ENCODE results near the gene FERD3L. TPM values are rescaled to one million over a fixed set of nuclear protein-coding genes. Genes with fewer than 3 reads are reported as not detected.

Gene FERD3L
- total and polyA plus RNA-seq, 2 experiments from 2014 or later, result not detected

DNA sequence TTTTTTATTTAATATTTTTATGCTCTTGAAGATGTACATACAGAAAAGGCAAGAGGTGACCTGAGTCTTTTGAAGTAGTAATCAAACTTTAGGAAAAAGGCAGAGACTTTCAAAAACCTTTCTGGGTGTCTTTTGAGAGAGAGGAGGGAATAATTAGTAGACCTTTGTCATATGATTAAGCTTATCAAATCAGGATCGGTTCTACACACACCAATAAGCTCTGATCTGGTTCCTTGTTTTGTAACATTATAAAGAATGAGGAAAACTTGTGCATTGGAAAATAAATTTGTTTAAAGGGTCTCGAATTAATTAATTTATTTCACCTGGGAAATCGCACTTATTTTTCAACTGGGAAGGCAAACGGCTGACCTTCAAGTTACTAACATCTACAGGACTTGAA is 39.7 kb downstream of the FERD3L start (continued):
- TF ChIP-seq NANOG (IDR thresholded peaks at IDR 0.05; ENCODE audit: borderline replicate concordance), result no peak
- TF ChIP-seq JUNB (IDR thresholded peaks at IDR 0.05; ENCODE audit: unreplicated experiment), result no peak
- no peak for TF ChIP-seq EZH2phosphoT487 (IDR thresholded peaks at IDR 0.05; ENCODE audit: unreplicated experiment)
- TF ChIP-seq, protein P1, sequence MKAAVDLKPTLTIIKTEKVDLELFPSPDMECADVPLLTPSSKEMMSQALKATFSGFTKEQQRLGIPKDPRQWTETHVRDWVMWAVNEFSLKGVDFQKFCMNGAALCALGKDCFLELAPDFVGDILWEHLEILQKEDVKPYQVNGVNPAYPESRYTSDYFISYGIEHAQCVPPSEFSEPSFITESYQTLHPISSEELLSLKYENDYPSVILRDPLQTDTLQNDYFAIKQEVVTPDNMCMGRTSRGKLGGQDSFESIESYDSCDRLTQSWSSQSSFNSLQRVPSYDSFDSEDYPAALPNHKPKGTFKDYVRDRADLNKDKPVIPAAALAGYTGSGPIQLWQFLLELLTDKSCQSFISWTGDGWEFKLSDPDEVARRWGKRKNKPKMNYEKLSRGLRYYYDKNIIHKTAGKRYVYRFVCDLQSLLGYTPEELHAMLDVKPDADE (IDR thresholded peaks at IDR 0.05), result no peak
- TF ChIP-seq STAT1 (IDR thresholded peaks at IDR 0.05; ENCODE audit: unreplicated experiment), result no peak
- TF ChIP-seq POLR2AphosphoS5 (IDR thresholded peaks at IDR 0.05; ENCODE audit: low read depth), result no peak

DNA sequence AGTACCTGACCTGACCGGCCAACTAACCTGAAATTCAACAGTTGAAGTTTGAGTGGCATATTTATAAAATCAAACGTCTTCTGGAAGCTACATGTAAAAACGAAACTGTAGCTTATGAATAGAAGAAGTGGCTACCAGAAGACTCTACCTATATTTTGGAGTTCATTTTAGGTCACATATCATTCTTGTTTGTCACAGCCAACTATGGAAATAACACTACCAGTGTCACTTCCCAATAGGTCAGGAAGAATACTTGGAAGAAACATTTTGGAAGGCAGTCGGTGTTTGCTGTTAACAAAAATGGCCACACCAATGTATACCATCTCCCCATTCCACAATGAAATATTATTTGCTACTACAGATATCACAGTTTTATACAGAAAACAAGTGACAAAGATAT is 40.4 kb downstream of the FERD3L start:
- Mint-ChIP-seq H3K27me3 (ENCODE audit: insufficient read depth, low read depth, poor library complexity) (peaks cover 79% of the 10 kb centered on the region), H3K4me1 (peaks cover 53% of the 10 kb centered on the region), H3K27ac (no peak overlapping the region), H3K4me3 (no peak overlapping the region), H3K9me3 (no peaks in the 10 kb centered on the region; the same call in 2 of the 3 replicates), H3K36me3 (ENCODE audit: low read depth) (no peaks in the 10 kb centered on the region)
- Histone ChIP-seq H2AFZ (no peak overlapping the region), H3K9me2 (ENCODE audit: insufficient read depth) (no peaks in the 10 kb centered on the region), H3F3A (replicated peaks; ENCODE audit: low read depth) (peaks cover 23% of the 10 kb centered on the region), H3K27me3 (ENCODE audit: insufficient read depth) (peaks cover 88% of the 10 kb centered on the region), H3K4me1 (ENCODE audit: insufficient read depth) (peaks cover 43% of the 10 kb centered on the region), H3K79me2 (replicated peaks; ENCODE audit: insufficient read depth) (no peaks in the 10 kb centered on the region), H3K36me3 (ENCODE audit: insufficient read depth) (no peaks in the 10 kb centered on the region), H3K4me2 (no peak overlapping the region), H4K20me1 (replicated peaks; ENCODE audit: insufficient read depth) (peaks cover 13% of the 10 kb centered on the region; the same call in 1 of the 2 replicates), H3K27ac (ENCODE audit: low read depth) (no peak overlapping the region), H3K4me3 (no peak overlapping the region)
- ATAC-seq (no peak), DNase-seq (ENCODE audit: low spot score) (no peak)
- TF ChIP-seq, protein P2, sequence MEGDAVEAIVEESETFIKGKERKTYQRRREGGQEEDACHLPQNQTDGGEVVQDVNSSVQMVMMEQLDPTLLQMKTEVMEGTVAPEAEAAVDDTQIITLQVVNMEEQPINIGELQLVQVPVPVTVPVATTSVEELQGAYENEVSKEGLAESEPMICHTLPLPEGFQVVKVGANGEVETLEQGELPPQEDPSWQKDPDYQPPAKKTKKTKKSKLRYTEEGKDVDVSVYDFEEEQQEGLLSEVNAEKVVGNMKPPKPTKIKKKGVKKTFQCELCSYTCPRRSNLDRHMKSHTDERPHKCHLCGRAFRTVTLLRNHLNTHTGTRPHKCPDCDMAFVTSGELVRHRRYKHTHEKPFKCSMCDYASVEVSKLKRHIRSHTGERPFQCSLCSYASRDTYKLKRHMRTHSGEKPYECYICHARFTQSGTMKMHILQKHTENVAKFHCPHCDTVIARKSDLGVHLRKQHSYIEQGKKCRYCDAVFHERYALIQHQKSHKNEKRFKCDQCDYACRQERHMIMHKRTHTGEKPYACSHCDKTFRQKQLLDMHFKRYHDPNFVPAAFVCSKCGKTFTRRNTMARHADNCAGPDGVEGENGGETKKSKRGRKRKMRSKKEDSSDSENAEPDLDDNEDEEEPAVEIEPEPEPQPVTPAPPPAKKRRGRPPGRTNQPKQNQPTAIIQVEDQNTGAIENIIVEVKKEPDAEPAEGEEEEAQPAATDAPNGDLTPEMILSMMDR (conservative IDR thresholded peaks at IDR 0.05; ENCODE audit: low read depth in 2 of 2), result no peak
- TF ChIP-seq, protein P3, sequence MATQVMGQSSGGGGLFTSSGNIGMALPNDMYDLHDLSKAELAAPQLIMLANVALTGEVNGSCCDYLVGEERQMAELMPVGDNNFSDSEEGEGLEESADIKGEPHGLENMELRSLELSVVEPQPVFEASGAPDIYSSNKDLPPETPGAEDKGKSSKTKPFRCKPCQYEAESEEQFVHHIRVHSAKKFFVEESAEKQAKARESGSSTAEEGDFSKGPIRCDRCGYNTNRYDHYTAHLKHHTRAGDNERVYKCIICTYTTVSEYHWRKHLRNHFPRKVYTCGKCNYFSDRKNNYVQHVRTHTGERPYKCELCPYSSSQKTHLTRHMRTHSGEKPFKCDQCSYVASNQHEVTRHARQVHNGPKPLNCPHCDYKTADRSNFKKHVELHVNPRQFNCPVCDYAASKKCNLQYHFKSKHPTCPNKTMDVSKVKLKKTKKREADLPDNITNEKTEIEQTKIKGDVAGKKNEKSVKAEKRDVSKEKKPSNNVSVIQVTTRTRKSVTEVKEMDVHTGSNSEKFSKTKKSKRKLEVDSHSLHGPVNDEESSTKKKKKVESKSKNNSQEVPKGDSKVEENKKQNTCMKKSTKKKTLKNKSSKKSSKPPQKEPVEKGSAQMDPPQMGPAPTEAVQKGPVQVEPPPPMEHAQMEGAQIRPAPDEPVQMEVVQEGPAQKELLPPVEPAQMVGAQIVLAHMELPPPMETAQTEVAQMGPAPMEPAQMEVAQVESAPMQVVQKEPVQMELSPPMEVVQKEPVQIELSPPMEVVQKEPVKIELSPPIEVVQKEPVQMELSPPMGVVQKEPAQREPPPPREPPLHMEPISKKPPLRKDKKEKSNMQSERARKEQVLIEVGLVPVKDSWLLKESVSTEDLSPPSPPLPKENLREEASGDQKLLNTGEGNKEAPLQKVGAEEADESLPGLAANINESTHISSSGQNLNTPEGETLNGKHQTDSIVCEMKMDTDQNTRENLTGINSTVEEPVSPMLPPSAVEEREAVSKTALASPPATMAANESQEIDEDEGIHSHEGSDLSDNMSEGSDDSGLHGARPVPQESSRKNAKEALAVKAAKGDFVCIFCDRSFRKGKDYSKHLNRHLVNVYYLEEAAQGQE (IDR thresholded peaks at IDR 0.05; ENCODE audit: unreplicated experiment), result no peak
- TF ChIP-seq, protein P1 (IDR thresholded peaks at IDR 0.05), result no peak
- no peak for TF ChIP-seq EZH2phosphoT487 (IDR thresholded peaks at IDR 0.05; ENCODE audit: unreplicated experiment)
- TF ChIP-seq CREB1 (CRISPR knock-in tag; IDR thresholded peaks at IDR 0.05; ENCODE audit: low read depth), result no peak
- TF ChIP-seq EZH2 (IDR thresholded peaks at IDR 0.05; ENCODE audit: low read depth, unreplicated experiment), result no peak
- TF ChIP-seq NANOG (IDR thresholded peaks at IDR 0.05; ENCODE audit: borderline replicate concordance), result no peak
